SHP77 treated with DMSO at 0.1 percent for 48 hours (cell line): Measurements from ENCODE around the gene TMEM170A.
"Not testable (repeated sequence)": the region's sequence is repeated elsewhere in the genome, so short reads cannot be mapped to it uniquely, and the experiment has no call there.

Source experiments
- DNase-seq: peaks from one replicate; lab custom pipeline; 2025; lab: John Stamatoyannopoulos, UW

Gene TMEM170A, protein sequence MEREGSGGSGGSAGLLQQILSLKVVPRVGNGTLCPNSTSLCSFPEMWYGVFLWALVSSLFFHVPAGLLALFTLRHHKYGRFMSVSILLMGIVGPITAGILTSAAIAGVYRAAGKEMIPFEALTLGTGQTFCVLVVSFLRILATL

DNA sequence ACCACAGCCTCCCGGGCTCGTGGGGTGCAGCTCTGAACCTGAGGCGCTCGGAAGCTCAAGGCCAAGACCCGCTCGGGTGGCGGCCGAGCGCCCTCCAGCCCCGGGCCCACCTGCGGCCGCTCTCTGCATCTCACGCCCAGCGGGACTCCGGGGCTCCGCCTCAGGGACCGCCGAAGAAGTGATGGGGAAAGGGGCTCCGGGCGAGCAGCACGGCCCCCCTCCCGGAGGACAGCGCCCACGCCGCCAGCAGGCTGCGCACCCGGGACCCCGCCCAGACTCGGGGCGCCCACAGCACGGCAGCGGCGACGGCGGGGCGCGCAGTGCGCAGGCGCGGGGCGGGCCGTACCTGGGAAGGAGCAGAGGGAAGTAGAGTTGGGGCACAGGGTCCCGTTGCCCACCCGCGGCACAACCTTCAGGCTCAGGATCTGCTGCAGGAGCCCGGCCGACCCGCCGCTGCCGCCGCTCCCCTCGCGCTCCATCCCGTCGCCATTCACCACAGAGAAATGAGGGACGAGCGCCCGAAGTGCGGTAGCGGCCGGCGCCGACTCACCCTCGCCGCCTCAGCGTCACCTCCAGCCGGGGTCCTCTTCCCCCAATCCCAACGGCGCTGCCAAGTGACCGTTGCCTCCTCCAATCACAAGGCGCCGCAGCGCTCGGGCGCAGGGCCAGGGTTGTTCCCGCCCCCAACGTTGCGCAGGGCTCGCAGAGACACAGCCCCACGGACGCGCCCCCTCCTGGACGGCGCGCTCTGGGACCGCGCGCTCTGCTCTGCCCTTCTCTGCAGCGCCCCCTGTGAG, at the start of gene TMEM170A:
TSS of gene TMEM170A (minus strand) at position 568 of the 797 bp plus-strand sequence. CDS start at position 479, 89 bp downstream.
- DNase-seq = peak; percentile 95

DNA sequence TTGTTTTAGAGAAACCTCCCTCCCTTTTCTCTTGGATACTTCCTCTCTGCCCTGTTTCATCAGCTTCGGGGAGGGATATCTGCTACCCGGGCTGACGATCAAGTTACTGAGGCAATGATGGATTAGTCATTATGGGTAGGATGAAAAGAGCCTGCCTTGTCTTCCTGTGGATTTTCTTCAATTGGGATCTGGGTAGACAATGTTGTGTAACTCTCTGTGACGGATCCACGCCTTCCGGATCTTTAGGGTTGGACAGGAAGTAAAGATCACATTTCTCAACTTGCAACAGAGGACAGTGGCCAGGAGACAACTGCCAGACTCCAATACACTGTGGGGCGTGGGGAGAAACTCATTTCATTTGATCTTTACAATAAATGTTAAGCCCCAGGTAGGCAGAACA, 42.1 kb upstream of the TMEM170A start:
- no peak for DNase-seq

DNA sequence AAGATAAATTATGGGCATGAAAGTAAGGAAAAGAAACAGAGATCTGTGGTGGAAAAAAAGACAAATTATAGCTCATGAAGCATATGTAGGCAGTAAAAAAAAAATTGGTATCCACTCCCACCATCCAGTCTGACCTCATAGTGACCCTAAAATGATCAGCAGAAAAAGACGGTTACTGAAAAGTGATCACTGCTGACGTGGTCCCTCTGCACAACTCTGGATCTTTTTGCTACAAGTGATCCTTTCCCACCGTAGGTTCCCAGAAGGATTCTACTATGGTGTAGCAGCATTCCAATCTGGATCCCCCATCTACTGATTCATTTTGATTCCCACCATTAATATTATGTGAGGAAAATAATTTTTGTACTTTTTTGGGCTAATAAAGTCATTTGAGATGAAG, 41.6 kb upstream of the TMEM170A start:
- DNase-seq = no peak

DNA sequence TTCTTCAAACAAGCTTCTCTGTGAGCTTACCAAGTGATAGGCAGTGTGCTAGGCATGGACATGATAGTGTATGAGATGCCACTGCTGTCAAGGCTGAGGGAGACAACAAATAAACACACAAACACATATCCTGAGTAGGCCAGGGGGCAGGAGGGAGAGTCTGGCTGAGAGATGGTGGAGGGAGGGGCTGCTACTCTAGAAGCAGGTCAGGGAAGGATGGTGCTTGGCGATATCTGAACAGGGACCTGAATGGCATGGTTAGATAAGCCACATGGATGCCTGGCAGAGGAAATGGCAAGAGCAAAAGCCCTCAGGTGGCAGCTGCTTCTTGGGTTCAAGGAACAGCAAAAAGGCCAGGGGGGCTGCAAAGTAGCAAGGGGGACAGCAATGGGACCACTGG, 39.3 kb upstream of the TMEM170A start:
- DNase-seq = no peak

DNA sequence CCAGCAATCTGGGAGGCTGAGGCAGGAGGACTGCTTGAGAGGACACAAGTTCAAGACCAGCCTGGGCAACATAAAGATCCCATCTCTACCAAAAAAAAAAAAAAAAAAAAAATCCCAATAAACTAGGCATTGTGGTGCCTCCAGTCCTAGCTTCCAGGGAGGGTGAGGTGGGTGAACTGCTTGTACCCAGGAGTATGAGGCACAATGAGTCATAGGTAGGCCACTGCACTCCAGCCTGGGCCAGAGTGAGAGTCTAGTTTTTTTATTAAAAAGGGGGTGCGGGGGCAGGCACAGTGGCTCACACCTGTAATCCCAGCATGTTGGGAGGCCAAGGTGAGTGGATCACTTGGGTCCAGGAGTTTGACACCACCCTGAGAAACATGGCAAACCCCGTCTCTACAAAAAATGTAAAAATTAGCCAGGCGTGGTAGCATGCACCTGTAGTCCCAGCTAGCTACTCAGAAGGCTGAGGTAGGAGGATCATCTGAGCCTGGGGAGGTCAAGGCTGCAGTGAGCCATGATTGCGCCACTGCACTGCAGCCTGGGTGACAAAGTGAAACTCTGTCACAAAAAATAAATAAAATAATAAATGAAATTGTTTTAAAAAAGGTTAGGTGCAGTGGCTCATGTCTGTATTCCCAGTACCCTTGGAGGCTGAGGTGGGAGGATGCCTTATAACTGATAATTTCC, 38.6 kb upstream of the TMEM170A start:
- DNase-seq = no peak

DNA sequence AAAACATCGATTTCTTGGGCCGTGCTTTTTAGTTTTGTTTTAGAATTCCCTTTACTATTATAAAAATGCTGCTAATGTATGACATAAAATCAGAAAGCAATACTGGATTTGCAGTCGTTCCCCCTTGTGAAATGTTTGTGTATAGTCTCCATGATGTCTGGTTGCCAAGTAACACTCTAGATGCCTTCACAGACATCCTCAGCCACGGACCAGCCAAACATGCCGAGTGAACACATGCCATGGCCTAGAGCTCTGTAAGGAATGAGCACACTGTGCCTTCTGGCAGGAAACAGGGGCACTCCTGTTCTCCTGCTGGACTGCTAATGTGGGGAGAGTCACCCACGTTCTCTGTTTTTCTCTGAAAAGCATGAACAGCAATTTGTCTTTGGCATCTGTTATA, 37.3 kb upstream of the TMEM170A start:
- DNase-seq = not testable (repeated sequence)

DNA sequence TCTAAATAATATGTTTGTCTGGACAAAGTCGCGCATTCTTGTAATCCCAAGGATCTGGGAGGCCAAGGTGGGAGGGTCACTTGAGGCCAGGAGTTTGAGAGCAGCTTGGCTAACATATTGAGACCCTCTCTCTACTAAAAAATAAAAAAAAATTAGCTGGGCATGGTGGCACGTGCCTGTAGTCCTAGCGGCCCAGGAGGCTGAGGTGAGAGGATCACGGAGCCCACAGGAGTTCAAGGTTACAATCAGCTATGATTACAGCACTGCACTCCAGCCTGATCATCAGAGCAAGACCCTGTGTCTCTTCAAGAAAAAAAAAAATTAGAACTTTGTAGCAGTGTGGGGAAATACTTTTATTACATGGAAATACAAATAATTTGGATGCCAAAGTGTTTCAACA, 36.9 kb upstream of the TMEM170A start:
- DNase-seq = no peak

DNA sequence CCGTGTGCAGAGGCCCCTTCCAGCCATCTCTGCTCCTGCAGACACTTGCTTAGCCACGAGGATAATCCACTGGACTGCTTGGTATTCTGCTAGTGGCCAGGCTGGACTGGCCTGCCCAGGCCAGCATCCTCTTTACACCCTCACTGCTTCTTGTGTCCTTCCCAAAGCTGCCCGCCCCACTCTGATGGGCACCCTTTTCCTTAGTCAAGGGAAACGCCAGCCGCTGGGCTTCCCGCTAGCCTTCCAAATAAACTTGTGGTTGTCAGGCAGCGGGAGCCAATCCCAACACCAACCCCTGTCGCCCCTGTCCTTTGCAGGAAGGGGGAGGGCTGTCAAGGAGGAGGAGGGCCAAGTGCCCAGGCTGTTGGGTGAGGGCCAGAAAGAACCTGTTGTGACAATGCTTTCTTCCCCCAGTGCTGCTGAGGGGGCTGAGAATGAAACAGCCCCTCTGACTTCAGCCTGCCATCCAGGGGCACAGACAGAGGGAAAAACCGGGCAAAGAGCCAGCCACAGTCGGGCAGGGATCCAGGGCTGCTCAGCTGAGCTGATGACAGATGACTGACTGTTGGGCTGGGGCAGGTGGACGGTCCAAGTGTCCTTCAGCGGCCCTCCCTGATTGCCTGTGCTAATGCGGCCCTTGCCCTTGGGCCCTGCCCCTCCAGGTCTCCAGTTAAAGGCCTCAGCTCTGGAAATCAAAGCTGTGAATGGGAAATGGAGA, 34.3 kb upstream of the TMEM170A start:
- DNase-seq = peak; percentile 64

DNA sequence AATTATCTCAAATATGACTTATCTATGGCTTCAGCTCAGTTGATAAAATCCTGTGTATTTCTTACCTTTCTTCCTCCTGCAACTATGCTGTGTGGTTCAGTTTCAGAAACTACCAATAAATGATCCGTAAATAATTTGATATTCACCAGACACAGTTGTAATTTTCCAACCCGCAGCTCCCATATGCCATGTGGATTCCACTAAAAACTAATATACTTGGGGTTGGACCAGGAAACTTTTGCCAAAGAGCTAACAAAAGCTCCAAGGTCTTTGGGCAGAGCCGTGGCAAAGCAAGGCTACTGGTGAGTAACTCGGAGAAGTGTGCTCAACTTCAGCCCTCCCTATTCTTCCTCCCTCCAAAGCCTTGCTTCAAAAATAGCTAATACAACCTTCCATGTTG, 33.1 kb upstream of the TMEM170A start:
- no peak for DNase-seq

DNA sequence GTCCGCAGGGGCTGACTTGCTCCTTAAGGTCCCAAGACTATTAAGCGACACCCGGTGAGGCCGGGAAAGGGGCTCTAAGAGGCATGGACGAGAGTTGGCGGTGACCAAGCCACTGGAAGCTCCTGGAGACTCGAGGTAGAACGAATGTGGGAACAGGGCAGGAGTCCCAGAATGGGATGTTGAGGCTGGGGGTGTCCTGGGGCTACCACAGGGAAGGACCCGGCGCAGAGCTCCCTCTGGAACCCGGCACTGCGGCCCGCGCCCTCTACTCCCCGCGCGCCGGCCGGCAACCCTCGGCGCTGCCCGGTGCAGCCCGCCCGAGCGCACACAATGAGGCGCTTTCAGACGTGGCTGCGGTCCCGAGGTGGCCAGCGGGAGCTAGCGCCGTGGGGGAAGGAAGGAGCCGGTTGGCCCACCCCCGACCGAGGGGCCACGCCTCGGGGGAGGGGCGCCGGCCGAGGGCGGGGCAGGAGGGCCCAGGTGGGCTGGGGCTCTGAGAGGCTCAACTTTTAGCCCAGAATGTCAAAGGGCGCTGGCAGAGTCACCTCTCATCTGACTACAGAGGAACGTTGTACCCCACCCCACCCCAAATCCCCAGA, 30.7 kb upstream of the TMEM170A start, which contains the start of gene CHST6:
TSS of gene CHST6 (minus strand) at position 366 of the 599 bp plus-strand sequence. CDS start 15,613 bp downstream, outside the sequence.
- no peak for DNase-seq

DNA sequence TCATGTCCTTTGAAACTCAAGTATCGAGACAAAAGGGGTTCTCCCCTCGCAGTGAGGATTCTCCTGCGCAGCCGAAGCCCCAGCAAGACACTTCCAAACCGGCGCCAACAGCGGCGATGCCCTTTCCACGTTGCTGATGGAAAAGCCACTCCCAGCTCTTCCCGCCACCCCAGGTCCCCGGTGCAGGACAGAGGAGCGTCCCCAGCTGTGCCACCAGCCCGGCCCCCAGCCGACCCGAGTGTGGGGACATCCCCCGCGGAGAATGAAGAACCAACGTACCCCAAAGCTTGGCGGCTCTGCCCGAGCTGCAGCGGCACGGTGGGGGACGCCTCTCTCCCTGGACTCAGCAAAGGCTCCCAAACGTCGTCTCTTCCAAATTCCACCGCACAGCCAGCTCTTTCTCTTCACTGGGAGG, 30.2 kb upstream of the TMEM170A start:
- DNase-seq = no peak

DNA sequence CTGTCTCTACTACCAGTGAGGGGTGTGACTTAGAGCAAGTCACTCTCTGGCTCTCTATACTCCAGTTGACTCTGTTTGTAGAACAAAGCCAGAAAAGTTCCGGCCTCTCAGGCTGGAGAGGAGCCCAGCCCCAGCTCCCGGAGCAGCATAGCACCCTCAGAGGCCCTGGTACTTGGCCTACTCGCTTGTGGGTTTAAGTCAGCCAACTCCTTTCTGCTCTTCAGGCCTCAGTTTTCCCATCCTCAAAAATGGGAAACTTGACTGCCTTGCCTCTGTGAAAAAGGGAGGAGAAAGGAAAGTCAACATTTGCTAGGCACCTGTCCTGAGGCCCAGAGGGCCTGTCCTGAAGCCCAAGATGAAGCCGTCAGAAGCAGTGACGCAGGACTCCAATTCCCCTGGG, 29.7 kb upstream of the TMEM170A start:
- DNase-seq = no peak

DNA sequence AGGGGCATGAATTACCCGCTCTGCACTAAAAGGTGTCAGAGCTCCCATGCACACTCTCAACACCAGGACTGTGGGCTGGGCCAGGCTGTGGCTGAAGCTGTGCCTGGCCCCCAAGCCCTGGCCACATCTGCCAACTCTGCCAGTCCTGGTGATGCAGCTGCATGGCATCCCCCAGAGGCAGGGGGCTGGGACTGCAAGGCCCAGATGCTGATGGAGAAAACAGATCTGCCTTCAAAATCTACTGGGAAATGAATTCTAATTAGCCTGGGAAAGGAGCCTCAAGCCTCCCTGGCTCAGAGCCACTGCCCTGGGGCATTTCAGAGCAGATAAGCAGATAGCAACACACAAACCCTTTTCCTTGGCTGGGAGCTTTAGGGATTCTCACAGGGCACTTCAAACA, 27.4 kb upstream of the TMEM170A start:
- peak; percentile 11 for DNase-seq

DNA sequence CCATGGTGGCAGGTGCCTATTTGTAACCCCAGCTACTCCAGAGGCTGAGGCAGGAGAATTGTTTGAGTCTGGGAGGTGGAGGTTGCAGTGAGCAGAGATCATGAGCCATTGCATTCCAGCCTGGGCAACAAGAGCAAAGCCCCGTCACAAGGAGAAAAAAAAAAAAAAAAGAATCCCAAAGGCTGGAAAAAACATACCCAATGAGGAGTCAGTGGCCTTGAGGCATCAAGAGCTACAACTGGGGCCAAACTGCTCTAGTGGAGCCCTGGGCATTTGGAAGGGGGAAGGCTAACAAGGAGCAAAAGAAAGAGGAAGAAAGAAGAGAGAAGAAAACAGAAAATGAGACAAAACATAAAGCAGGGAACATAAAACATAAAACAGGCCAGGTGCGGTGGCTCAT, 23.8 kb upstream of the TMEM170A start:
- no peak for DNase-seq

DNA sequence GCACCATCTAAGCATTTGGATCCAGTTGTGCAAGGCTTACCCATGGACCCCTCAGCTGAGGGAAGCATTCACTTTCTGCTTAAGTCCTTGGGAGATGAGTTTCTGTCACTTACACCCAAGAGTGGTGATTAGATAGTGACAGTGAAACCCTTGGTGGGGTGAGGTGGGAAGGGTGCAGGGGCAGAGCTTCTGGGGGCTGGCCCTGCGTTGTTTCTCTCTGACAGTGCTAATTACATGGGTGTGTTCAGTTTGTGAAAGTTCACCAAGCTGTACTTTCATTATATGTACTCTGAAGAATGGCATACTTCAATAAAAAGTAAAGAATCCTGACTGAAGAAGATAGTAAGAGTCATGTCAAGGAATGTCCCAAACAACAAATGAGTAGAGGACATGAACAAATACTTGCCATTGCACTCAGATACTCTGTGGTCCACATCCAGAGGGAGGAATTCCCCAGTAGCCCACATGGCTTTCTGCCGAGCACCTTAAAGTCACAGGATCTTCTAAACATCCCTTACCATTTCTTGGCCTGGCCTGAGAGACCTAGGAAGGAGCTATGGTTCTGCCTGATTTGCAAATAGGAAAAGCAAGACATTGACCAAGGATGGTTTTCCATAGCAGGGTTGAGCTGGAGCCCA, 22.3 kb upstream of the TMEM170A start:
- DNase-seq = no peak

DNA sequence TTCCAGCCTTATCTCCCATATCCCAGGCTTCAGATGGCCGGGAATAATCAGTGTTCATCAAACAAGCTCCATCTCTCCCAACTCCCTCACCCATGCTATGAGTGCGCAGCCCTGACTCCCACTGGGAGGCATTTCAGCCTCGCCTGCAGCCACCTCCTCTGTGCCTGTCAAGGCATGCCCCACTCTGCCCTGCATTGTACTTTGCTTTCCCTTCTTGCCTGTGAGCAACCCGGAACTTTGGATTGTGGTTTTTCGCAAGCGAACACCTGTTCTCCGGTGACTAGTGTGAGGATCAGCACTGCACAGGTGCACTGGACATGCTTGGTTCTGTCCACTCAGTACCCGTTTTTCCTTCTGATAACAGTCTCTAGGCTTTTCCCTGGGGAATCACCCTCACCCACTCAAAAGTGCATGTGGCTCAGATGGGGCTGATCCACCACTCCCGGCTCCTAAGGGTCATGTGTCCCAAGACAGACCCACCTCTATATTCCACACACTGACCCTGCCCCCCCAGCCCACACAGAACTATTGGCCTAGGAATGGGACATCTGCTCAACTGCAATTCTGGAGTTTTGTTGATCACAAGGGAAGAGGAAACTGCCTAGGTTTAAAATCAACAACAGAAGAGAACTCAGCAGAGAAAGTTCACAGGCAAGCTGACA, 21.7 kb upstream of the TMEM170A start:
- no peak for DNase-seq

DNA sequence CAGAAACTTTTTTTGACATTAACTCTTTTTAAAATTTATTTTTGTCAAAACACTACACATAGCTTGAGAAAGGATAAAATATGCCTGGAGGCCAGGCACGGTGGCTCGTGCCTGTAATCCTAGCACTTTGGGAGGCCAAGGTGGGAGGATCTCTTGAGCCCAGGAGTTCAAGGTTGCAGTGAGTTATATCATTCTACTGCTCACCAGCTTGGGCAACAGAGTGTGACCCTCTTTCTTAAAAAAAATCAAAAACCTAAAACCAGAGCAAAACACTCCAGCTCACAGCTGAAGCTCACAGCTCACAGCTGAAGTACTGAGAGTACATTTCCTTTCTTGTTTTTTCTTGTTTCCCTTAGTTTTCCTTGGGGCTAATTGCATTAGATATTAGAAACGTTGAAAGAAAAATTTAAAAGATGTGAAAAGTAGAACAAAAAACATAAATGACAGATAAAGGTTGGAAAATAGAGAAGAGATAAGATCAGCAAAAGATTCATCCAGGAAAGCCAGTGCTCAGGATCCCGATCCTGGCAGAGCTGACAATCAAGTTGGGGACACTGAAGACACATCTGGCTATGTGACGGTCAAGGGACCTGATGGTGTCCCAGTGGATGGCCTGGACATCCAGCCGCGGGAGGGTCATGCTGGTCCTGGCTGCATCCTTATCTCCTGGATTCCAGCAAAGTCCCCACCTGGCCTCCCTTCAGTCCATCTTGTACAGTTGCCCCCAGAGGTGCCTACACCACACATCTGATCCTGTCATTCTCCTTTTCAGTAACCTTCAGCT, 20.9 kb upstream of the TMEM170A start:
- DNase-seq = no peak

DNA sequence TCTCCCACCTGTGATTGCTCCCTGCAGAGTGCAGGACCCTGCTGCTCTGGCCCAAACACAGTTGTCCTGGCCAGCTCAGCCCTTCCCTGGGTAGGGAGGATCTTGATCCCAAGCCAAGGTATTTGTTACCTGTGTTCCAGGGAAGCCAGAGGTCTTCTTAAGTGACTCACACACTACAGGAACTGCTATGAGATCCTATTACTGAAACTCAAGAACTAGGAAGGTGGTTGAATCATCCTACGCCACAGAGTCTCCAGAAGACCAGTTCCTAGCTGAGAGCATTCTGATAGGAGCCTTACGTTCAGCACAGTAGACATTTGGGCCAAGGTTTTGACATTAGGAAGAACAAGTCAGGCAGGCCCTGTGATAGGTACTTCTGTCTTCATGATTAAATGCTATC, 18.7 kb upstream of the TMEM170A start:
- DNase-seq = no peak

DNA sequence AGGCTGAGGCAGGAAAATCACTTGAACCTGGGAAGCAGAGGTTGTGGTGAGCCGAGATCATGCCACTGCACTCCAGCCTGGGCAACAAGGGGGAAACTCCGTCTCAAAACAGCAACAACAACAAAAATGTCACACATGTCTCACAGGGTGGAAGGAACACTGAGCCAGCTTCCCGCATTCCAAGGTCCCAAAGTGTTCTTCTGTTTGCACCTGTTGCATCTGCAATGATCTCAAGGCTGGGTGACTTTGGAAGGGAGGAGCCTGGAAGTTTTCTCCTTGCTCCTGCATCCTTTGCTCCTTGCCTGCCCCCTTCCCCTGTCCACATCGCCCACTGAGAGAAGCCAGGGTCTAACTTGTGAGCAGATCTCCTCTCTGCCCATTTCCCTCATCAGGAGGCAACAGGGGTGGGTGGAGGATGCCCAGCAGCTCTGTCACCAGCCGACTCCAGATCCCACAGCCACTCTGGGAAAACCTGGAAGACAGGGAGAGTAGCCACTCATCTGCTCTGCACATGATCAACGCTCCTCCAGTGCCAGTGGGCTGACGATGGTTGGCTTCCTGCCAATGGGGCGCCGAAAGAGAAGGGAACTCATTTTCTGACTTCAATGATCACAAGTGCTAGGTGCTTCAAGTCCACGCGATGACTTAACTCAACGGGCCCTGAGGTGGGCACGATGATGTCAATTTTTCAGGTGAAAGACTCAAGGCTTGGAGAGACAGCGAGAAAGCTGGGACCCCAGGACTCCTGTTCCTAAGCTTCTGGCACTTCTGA, 18.1 kb upstream of the TMEM170A start:
- no peak for DNase-seq
